GM21381 (cell line): Measurements from ENCODE around the gene SH3D19.
"Not testable (repeated sequence)": the region's sequence is repeated elsewhere in the genome, so short reads cannot be mapped to it uniquely, and the experiment has no call there.

Experiments used
- ATAC-seq: cut with Tn5 transposase; IDR thresholded peaks from one replicate; pipeline ENCODE4 v1.9.1; 2021; ENCODE audit warnings: mild to moderate bottlenecking, moderate library complexity; ENCODE audit not compliant: unreplicated experiment

SH3D19 gene

GRCh38 chr4:151236036-151236435 is 89.4 kb downstream of the SH3D19 start:
- no peak for ATAC-seq

- not testable (repeated sequence) for ATAC-seq
Observed at GRCh38 chr4:151235373-151235772, 90.0 kb downstream of the SH3D19 start.

- ATAC-seq = no peak
Observed at GRCh38 chr4:151233600-151233999, 91.8 kb downstream of the SH3D19 start.

GRCh38 chr4:151231915-151232595 is 93.3 kb downstream of the SH3D19 start:
- no peak for ATAC-seq

- no peak for ATAC-seq
Observed at GRCh38 chr4:151228189-151229119, 97.0 kb downstream of the SH3D19 start.

- no peak for ATAC-seq
Observed at GRCh38 chr4:151227731-151228130, 97.7 kb downstream of the SH3D19 start.

- ATAC-seq = no peak
Observed at GRCh38 chr4:151227172-151227571, 98.2 kb downstream of the SH3D19 start.

- ATAC-seq = no peak
Observed at GRCh38 chr4:151226004-151226932, 99.1 kb downstream of the SH3D19 start.

- no peak for ATAC-seq
Observed at GRCh38 chr4:151223465-151223864, 101.9 kb downstream of the SH3D19 start.

GRCh38 chr4:151219948-151220347 is 105.5 kb downstream of the SH3D19 start:
- no peak for ATAC-seq

GRCh38 chr4:151219091-151219490 is 106.3 kb downstream of the SH3D19 start:
- no peak for ATAC-seq

- ATAC-seq = no peak
Observed at GRCh38 chr4:151218343-151218742, 107.1 kb downstream of the SH3D19 start.

- ATAC-seq = no peak
Observed at GRCh38 chr4:151217326-151217725, 108.1 kb downstream of the SH3D19 start.

GRCh38 chr4:151215295-151215694 is 110.1 kb downstream of the SH3D19 start:
- no peak for ATAC-seq

- no peak for ATAC-seq
Observed at GRCh38 chr4:151207868-151208267, 117.5 kb downstream of the SH3D19 start.

- no peak for ATAC-seq
Observed at GRCh38 chr4:151207186-151207585, 118.2 kb downstream of the SH3D19 start.

- ATAC-seq = no peak
Observed at GRCh38 chr4:151206241-151207005, 119.0 kb downstream of the SH3D19 start.

GRCh38 chr4:151205722-151206121 is 119.7 kb downstream of the SH3D19 start:
- ATAC-seq = no peak

- ATAC-seq = no peak
Observed at GRCh38 chr4:151204925-151205524, 120.4 kb downstream of the SH3D19 start.
